RWPE2 (cell line): Measurements from ENCODE around the gene SMS.
A peak's percentile ranks its signal among the peaks of the same experiment; 100 is the strongest.

Source experiments
- ATAC-seq: fragments of 200-7000 bp; cut with Tn5 transposase; 3 replicates; pipeline ENCODE4 v1.9.1; 2021; ENCODE audit warnings: low read depth
- DNase-seq: peaks from one replicate; pipeline ENCODE4 v3.0.0-alpha.2; 2020; ENCODE audit warnings: low spot score
- H3K27ac ChIP-seq: fragments of 450-650 bp; 2 replicates; pipeline ENCODE4 v1.5.1; 2017; ENCODE audit warnings: mild to moderate bottlenecking; ENCODE audit not compliant: poor library complexity, severe bottlenecking
- H3K27me3 ChIP-seq: fragments of 250-450 bp; sonication (Bioruptor Pico); 2 replicates; pipeline ENCODE4 v1.5.1; 2021; ENCODE audit warnings: mild to moderate bottlenecking, moderate library complexity; ENCODE audit not compliant: insufficient read depth, poor library complexity, severe bottlenecking
- H3K36me3 ChIP-seq: fragments of 250-450 bp; sonication (Bioruptor Pico); 2 replicates; pipeline ENCODE4 v1.5.1; 2020; ENCODE audit warnings: low read depth, mild to moderate bottlenecking, moderate library complexity
- H3K4me1 ChIP-seq: fragments of 250-450 bp; sonication (Bioruptor Pico); 2 replicates; pipeline ENCODE4 v1.5.1; 2021; ENCODE audit warnings: mild to moderate bottlenecking, moderate library complexity; ENCODE audit not compliant: insufficient read depth, poor library complexity, severe bottlenecking
- H3K4me3 ChIP-seq: fragments of 250-450 bp; sonication (Bioruptor Pico); 2 replicates; pipeline ENCODE4 v1.5.1; 2021; ENCODE audit warnings: mild to moderate bottlenecking, moderate library complexity; ENCODE audit not compliant: severe bottlenecking
- H3K9me3 ChIP-seq: fragments of 250-450 bp; sonication (Bioruptor Pico); 2 replicates; pipeline ENCODE4 v1.5.1; 2021; ENCODE audit warnings: mild to moderate bottlenecking, moderate library complexity; ENCODE audit not compliant: severe bottlenecking
- TF ChIP-seq, protein P1 (sequence below): fragments of 450-650 bp; IDR thresholded peaks from one replicate; pipeline ENCODE4 v1.5.1; 2017; ENCODE audit warnings: mild to moderate bottlenecking, moderate library complexity; ENCODE audit not compliant: poor library complexity, severe bottlenecking

SMS gene

DNA sequence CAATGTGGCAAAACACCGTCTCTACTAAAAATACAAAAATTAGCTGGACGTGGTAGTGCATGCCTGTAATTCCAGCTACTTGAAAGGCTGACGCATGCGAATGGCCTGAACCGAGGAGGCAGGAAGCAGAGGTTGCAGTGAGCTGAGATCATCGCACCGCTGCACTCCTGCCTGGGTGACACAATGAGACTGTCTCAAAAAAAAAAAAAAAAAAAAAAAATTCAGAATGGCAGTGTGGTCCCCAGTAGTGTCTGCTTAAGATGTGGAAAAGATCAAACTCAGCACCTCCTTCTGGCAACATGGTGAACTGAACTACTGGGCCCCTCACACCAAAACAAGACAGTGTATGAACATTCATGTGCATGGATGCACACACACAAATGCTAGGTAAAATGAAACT is 32.2 kb downstream of the SMS start:
- Histone ChIP-seq H3K4me1 (peaks cover 10% of the 10 kb centered on the region), H3K9me3 (no peaks in the 10 kb centered on the region), H3K27me3 (no peaks in the 10 kb centered on the region), H3K4me3 (no peak overlapping the region), H3K27ac (peak overlapping the region; percentile 54), H3K36me3 (peaks cover 76% of the 10 kb centered on the region)
- peak; percentile 84 for ATAC-seq
- DNase-seq = peak; percentile 53
- TF ChIP-seq, protein P1, sequence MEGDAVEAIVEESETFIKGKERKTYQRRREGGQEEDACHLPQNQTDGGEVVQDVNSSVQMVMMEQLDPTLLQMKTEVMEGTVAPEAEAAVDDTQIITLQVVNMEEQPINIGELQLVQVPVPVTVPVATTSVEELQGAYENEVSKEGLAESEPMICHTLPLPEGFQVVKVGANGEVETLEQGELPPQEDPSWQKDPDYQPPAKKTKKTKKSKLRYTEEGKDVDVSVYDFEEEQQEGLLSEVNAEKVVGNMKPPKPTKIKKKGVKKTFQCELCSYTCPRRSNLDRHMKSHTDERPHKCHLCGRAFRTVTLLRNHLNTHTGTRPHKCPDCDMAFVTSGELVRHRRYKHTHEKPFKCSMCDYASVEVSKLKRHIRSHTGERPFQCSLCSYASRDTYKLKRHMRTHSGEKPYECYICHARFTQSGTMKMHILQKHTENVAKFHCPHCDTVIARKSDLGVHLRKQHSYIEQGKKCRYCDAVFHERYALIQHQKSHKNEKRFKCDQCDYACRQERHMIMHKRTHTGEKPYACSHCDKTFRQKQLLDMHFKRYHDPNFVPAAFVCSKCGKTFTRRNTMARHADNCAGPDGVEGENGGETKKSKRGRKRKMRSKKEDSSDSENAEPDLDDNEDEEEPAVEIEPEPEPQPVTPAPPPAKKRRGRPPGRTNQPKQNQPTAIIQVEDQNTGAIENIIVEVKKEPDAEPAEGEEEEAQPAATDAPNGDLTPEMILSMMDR = no peak

DNA sequence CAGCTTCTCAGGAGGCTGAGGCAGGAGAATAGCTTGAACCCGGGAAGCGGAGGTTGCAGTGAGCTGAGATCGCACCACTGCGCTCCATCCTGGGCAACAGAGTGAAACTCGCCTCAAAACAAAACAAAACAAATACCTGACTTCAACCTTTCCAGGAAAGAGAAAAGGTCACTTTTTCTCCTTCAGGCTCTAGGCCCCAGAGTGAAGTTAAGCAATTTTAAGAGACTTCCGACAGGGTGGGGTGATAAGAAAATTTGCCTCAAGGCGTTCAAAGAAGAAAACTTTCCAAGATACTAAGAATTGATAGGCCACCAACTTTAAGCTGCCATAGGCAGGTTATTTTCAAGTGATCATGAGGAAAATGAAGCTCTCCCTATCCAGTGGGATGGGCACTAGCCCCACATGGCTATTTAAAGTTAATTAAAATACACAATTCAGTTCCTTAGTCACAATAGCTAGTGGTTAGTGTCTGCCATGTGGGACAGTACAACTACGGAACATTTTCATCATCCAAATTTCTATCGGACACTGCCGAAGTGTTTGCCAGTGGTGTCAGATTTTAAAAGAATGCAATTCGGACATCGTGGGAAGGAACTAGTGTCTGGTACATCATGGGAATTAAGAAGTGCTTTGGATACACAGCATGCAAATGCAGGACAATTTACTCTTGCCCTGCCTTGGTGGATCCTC is 33.0 kb downstream of the SMS start:
- H3K9me3 ChIP-seq = no peaks in the 10 kb centered on the region
- no peak overlapping the region for H3K4me3 ChIP-seq
- TF ChIP-seq, protein P1 = no peak
- ATAC-seq (no peak), DNase-seq (no peak)
- H3K4me1 ChIP-seq = peaks cover 10% of the 10 kb centered on the region
- H3K36me3 ChIP-seq = peaks cover 81% of the 10 kb centered on the region
- H3K27ac ChIP-seq = peak overlapping the region; percentile 54
- no peaks in the 10 kb centered on the region for H3K27me3 ChIP-seq

DNA sequence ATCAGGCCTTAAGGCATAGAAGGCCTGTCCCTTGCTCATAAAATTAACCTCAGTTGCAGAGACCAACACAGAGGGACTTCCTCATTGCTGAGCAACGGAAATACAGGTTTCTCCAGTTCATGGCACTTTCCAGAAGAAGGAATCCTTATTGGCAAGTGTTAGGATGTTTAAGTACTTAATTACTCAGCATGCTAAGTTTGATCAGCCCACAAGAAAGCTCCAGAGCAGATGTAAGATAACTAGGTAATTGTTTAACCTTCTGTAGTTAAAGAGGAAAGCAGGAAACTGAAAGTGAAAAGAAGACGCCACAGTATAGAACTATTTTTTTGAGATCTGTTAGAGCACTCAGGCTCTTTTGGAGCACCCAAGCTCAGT is 33.5 kb downstream of the SMS start:
- TF ChIP-seq, protein P1 = no peak
- Histone ChIP-seq H3K36me3 (peaks cover 81% of the 10 kb centered on the region), H3K27me3 (no peaks in the 10 kb centered on the region), H3K4me1 (peaks cover 10% of the 10 kb centered on the region), H3K9me3 (no peaks in the 10 kb centered on the region), H3K27ac (peak overlapping the region; percentile 54), H3K4me3 (no peak overlapping the region)
- ATAC-seq (no peak), DNase-seq (no peak)

DNA sequence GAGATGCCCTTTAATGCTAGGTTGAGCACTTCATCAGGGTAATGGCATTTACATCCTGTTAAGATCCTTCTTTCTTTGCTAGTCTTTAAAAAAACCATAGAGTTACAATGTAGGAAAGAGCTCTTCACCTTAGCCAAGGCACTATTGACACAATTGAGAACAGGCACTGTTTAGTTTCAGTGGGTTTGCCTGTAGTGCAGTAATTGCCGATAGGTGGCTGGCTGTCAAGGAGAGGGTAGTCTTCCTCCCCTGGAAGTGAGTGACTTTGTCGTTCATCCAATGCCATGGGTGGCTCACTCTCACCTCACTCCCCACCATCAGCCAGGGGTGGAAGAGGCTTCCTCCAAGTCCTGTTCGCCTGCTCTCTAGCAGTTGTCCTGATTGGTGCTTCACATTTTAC is 34.7 kb downstream of the SMS start:
- H3K27ac ChIP-seq = peak overlapping the region; percentile 54
- H3K4me3 ChIP-seq = no peak overlapping the region
- H3K36me3 ChIP-seq = peaks cover 74% of the 10 kb centered on the region
- peaks cover 10% of the 10 kb centered on the region for H3K4me1 ChIP-seq
- H3K9me3 ChIP-seq = no peaks in the 10 kb centered on the region
- ATAC-seq = no peak
- TF ChIP-seq, protein P1 = no peak
- H3K27me3 ChIP-seq = no peaks in the 10 kb centered on the region
- no peak for DNase-seq

DNA sequence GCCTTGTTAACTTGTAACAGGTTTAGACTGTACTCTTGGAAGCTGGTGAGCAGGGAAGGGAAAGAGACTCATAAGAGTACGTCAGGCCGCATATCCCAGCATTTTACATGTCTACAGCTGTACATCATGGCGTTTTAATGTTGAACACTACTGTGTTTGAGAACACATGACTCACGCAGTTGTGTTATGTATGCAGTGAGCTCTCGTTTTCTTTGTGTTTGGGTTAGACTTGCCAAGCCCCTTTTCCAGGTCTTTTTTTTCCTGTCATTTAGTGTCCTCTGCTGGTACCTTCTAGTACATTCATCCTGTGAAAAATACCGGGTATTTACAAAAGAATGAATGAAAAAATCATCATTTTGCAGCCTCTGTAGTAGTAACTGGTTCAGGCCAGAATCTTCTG is 35.3 kb downstream of the SMS start:
- H3K4me3 ChIP-seq = no peak overlapping the region
- no peaks in the 10 kb centered on the region for H3K9me3 ChIP-seq
- TF ChIP-seq, protein P1 = peak; percentile 18
- ATAC-seq (no peak), DNase-seq (no peak)
- H3K27me3 ChIP-seq = no peaks in the 10 kb centered on the region
- no peak overlapping the region for H3K27ac ChIP-seq
- peaks cover 10% of the 10 kb centered on the region for H3K4me1 ChIP-seq
- H3K36me3 ChIP-seq = peaks cover 78% of the 10 kb centered on the region
